PC-3 (cell line): Measurements from ENCODE around the gene HDAC8. TPM values are rescaled to one million over a fixed set of nuclear protein-coding genes. Genes with fewer than 3 reads are reported as not detected.

Source experiments
- ATAC-seq: fragments of 200-7000 bp; cut with Tn5 transposase; 2 replicates; pipeline ENCODE4 v1.9.1; 2020; ENCODE audit warnings: mild to moderate bottlenecking, moderate library complexity
- BruUV-seq: library from RNA; stranded (reverse); fragments of 400-500 nt; replicated peaks from 2 replicates; lab custom pipeline; 2021; lab: Mats Ljungman, UMichigan
- CTCF ChIA-PET: fragments of 300-600 bp; sonication (Branson Sonifier 250); formaldehyde crosslinking; loops from one replicate; lab custom pipeline; 2022; ENCODE audit warnings: antibody characterized with exemption; lab: Charles Lee
- POLR2A ChIA-PET: fragments of 300-600 bp; sonication (Branson Sonifier 250); formaldehyde crosslinking; loops from one replicate; lab custom pipeline; 2022; ENCODE audit warnings: antibody characterized with exemption; ENCODE audit not compliant: unreplicated experiment; lab: Charles Lee
- DNase-seq: peaks from one replicate; pipeline ENCODE4 v3.0.0-alpha.2; 2015
- H2AFZ ChIP-seq: fragments of 300-600 bp; sonication (generic); 2 replicates; pipeline ENCODE4 v1.6.0; 2016; ENCODE audit warnings: antibody characterized with exemption, low read length
- H3F3A ChIP-seq: fragments of 300-600 bp; sonication (generic); one replicate; pipeline ENCODE4 v1.6.0; 2017; ENCODE audit warnings: antibody characterized with exemption, low read length, control low read depth, mild to moderate bottlenecking; ENCODE audit not compliant: unreplicated experiment
- H3K27ac ChIP-seq: fragments of 300-600 bp; sonication (generic); 2 replicates; pipeline ENCODE4 v1.5.1; 2016; ENCODE audit warnings: mild to moderate bottlenecking, low read length
- H3K27me3 ChIP-seq: fragments of 300-600 bp; sonication (generic); 2 replicates; pipeline ENCODE4 v1.6.1; 2016; ENCODE audit warnings: low read length, mixed read lengths
- H3K36me3 ChIP-seq: fragments of 300-600 bp; sonication (generic); 2 replicates; pipeline ENCODE4 v1.6.1; 2016; ENCODE audit warnings: low read depth, mixed run types, low read length, mixed read lengths
- H3K4me1 ChIP-seq: fragments of 300-600 bp; sonication (generic); 2 replicates; pipeline ENCODE4 v1.5.1; 2016; ENCODE audit warnings: low read length; ENCODE audit not compliant: insufficient read depth
- H3K4me2 ChIP-seq: fragments of 300-600 bp; sonication (generic); 2 replicates; pipeline ENCODE4 v1.6.0; 2016; ENCODE audit warnings: low read length
- H3K4me3 ChIP-seq: fragments of 300-600 bp; sonication (generic); 2 replicates; pipeline ENCODE4 v1.5.1; 2016; ENCODE audit warnings: mild to moderate bottlenecking, low read length, mixed read lengths
- H3K79me2 ChIP-seq: fragments of 300-600 bp; sonication (generic); 2 replicates; pipeline ENCODE4 v1.6.1; 2017; ENCODE audit warnings: low read length, mixed read lengths
- H3K9ac ChIP-seq: fragments of 300-600 bp; sonication (generic); 2 replicates; pipeline ENCODE4 v1.6.0; 2016; ENCODE audit warnings: mild to moderate bottlenecking, low read length
- H3K9me2 ChIP-seq: fragments of 300-600 bp; sonication (generic); replicated peaks from 2 replicates; pipeline ENCODE4 v1.6.1; 2016; ENCODE audit warnings: mixed run types, low read length, mixed read lengths
- H3K9me3 ChIP-seq: fragments of 300-600 bp; sonication (generic); 2 replicates; pipeline ENCODE4 v1.6.1; 2016; ENCODE audit warnings: low read length, mixed read lengths
- H4K20me1 ChIP-seq: fragments of 300-600 bp; sonication (generic); 2 replicates; pipeline ENCODE4 v1.6.1; 2016; ENCODE audit warnings: low read length, mixed read lengths
- CTCF ChIP-seq: fragments of 300-600 bp; sonication (generic); conservative IDR thresholded peaks from 2 replicates; pipeline ENCODE4 v1.5.1; 2017; ENCODE audit warnings: antibody characterized with exemption, low read depth, mild to moderate bottlenecking, low read length
- EZH2 ChIP-seq: fragments of 300-600 bp; sonication (generic); IDR thresholded peaks from one replicate; pipeline ENCODE4 v1.6.1; 2017; ENCODE audit warnings: antibody characterized with exemption, mild to moderate bottlenecking, low read length; ENCODE audit not compliant: unreplicated experiment
- EZH2phosphoT487 ChIP-seq: fragments of 300-600 bp; sonication (generic); IDR thresholded peaks from 2 replicates; pipeline ENCODE4 v1.6.1; 2018; ENCODE audit warnings: mild to moderate bottlenecking, antibody characterized with exemption, low read length, borderline replicate concordance
- intact Hi-C: fragments of 100-400 bp; cut with micrococcal nuclease; formaldehyde crosslinking; loops from 2 replicates; pipeline ENCODE4 v1.9.0; 2023
- total RNA-seq: library from RNA; depleted of rRNA; stranded (reverse); fragments of >200 nt; gene quantifications from 2 replicates; pipeline ENCODE4 v1.2.3, GENCODE V29; 2014

The HDAC8 gene
- total RNA-seq, 1 experiment from 2014 or later, result 40.5 TPM

GRCh38 chrX:72305286-72306084 is 267.2 kb downstream of the HDAC8 start, which contains the start of gene CITED1:
TSS of gene CITED1 (minus strand) at chrX:72305914. CDS start at chrX:72302869, 3,045 bp downstream.
- peak; percentile 12 for ATAC-seq
- H3K4me1 ChIP-seq, result peaks cover 10% of the 10 kb centered on the region
- ChIA-PET POLR2A (no interaction called here), CTCF (interaction anchor here (0.7 to 0.8 kb wide), 2 partner anchors 29 to 102 kb away, joined by 3 read pairs; partner anchors contain the start of gene RPS4X)
- no TSS peak for BruUV-seq
- H3K27ac ChIP-seq, result no peak within 1 kb of the TSS
- no peaks in the 10 kb centered on the region for H3K79me2 ChIP-seq
- peak within 1 kb of the TSS; percentile 71 for H3K4me3 ChIP-seq
- no peak for DNase-seq
- peak within 1 kb of the TSS; percentile 79 for H2AFZ ChIP-seq
- no peak within 1 kb of the TSS for H3K9ac ChIP-seq
- H3K27me3 ChIP-seq, result peaks cover 24% of the 10 kb centered on the region
- H3K9me2 ChIP-seq, result no peaks in the 10 kb centered on the region
- intact Hi-C loops, result loop anchor here (5.0 kb wide), 1 partner anchor 58 kb away; no protein-coding TSS in a partner anchor
- H3K4me2 ChIP-seq, result peak within 1 kb of the TSS; percentile 96
- TF ChIP-seq CTCF (no peak), EZH2phosphoT487 (peak; percentile 17; the same call in 1 of the 2 replicates), EZH2 (peak; percentile 85)
- no peaks in the 10 kb centered on the region for H3K9me3 ChIP-seq
- H3K36me3 ChIP-seq, result no peaks in the 10 kb centered on the region
- no peaks in the 10 kb centered on the region for H3F3A ChIP-seq
- no peaks in the 10 kb centered on the region for H4K20me1 ChIP-seq

GRCh38 chrX:72304877-72305276 is 267.8 kb downstream of the HDAC8 start:
- no TSS peak for BruUV-seq
- DNase-seq, result no peak
- Histone ChIP-seq H3K4me1 (peaks cover 10% of the 10 kb centered on the region), H3K9me2 (no peaks in the 10 kb centered on the region), H2AFZ (no peak overlapping the region), H4K20me1 (no peaks in the 10 kb centered on the region), H3K27me3 (peaks cover 24% of the 10 kb centered on the region), H3K79me2 (no peaks in the 10 kb centered on the region), H3K4me3 (no peak overlapping the region; the same call in 1 of the 2 replicates), H3F3A (no peaks in the 10 kb centered on the region), H3K9me3 (no peaks in the 10 kb centered on the region), H3K36me3 (no peaks in the 10 kb centered on the region), H3K27ac (no peak overlapping the region), H3K9ac (no peak overlapping the region), H3K4me2 (peak overlapping the region; percentile 96; the same call in 1 of the 2 replicates)
- no peak for ATAC-seq
- intact Hi-C loops, result loop anchor here (5.0 kb wide), 1 partner anchor 58 kb away; no protein-coding TSS in a partner anchor
- ChIA-PET CTCF (no interaction called here), POLR2A (no interaction called here)
- TF ChIP-seq EZH2 (no peak), EZH2phosphoT487 (no peak), CTCF (no peak)
